Liver (tissue), 2 donors: Measurements from ENCODE around the gene ABHD6.

ENCODE experiments used
- TF ChIP-seq, protein P1 (sequence below): fragments of 150-350 bp; IDR thresholded peaks from 2 replicates; pipeline ENCODE4 v1.5.1; 2017; ENCODE audit warnings: improper control_type of control experiment, low read depth, low read length; ENCODE audit not compliant: missing input control
- TF ChIP-seq, protein P2 (sequence below): IDR thresholded peaks from 2 replicates; pipeline ENCODE4 v1.6.1; 2016; ENCODE audit warnings: antibody characterized with exemption
- donor health status: healthy.

DNA sequence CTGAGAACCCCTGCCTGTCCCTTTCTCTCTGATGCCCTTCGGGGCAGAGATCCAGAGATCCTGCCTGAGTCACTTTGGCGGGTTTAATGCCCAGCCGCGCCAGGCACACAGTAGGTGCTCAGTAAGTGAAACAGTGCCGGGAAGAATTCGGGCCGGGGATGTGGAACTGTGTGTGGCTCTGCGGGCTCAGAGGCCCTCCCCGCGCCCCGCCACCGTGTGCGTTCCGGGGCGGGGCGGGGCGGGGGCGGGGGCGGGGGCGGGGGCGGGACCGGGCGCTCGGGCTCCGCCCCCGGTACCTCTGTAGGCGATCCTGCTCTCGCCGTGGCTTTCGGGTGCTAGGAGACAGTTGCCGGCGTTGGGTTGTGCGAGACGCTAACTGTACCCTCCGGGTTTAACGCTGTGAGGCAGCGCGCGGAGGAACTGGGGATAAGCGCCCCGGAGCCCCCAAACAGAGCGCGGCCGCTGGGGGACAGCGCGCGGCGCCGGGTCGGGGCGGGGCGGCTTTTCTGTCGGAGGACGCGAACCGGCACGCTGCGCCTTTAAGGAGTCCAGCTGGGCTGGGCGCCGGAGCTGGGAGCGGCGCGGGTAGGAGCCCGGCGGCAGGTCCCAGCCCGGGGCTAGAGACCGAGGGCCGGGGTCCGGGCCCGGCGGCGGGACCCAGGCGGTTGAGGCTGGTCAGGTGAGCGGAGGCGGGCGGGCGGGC is at the start of gene ABHD6:
- TF ChIP-seq, protein P1, sequence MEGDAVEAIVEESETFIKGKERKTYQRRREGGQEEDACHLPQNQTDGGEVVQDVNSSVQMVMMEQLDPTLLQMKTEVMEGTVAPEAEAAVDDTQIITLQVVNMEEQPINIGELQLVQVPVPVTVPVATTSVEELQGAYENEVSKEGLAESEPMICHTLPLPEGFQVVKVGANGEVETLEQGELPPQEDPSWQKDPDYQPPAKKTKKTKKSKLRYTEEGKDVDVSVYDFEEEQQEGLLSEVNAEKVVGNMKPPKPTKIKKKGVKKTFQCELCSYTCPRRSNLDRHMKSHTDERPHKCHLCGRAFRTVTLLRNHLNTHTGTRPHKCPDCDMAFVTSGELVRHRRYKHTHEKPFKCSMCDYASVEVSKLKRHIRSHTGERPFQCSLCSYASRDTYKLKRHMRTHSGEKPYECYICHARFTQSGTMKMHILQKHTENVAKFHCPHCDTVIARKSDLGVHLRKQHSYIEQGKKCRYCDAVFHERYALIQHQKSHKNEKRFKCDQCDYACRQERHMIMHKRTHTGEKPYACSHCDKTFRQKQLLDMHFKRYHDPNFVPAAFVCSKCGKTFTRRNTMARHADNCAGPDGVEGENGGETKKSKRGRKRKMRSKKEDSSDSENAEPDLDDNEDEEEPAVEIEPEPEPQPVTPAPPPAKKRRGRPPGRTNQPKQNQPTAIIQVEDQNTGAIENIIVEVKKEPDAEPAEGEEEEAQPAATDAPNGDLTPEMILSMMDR: no peak
- TF ChIP-seq, protein P2, sequence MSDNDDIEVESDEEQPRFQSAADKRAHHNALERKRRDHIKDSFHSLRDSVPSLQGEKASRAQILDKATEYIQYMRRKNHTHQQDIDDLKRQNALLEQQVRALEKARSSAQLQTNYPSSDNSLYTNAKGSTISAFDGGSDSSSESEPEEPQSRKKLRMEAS: no peak
